Measurements from ENCODE around the gene RAI14.

DNA sequence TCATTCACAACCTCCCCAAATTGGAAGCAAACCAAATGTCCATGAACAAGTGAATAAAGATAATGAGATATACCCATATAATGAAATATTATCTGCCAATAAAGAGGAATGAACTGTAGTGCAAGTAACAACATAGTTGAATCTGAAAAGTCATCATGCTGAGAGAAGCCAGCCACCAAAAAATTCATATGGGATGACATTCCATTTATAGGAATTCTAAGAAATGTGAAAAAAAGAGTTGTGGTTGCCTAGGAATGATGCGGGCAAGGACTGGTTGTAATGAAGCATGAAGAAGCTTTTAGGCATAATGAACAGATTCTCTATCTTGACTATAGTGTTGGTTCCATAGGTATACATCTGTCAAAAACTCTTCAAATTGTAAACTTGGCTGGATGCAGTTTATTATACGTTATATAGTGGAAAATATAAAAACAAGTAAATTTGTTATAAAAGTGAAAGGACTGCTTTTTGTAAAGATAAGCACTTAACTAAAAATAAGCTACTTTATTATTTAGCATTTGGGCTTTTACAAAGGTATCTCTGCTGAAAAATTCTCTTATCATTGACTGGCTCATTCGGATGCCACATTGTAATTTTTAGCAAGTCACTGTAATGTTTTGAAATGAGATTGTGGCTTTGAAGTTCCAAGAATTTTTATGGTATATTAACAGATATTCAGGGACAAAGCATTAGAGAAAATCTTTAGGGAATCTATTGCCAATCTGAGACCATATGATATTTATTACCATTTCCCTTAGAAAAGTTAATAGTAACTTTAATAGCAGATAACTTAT is 161.6 kb downstream of the RAI14 start:
- TF ChIP-seq, protein P1, sequence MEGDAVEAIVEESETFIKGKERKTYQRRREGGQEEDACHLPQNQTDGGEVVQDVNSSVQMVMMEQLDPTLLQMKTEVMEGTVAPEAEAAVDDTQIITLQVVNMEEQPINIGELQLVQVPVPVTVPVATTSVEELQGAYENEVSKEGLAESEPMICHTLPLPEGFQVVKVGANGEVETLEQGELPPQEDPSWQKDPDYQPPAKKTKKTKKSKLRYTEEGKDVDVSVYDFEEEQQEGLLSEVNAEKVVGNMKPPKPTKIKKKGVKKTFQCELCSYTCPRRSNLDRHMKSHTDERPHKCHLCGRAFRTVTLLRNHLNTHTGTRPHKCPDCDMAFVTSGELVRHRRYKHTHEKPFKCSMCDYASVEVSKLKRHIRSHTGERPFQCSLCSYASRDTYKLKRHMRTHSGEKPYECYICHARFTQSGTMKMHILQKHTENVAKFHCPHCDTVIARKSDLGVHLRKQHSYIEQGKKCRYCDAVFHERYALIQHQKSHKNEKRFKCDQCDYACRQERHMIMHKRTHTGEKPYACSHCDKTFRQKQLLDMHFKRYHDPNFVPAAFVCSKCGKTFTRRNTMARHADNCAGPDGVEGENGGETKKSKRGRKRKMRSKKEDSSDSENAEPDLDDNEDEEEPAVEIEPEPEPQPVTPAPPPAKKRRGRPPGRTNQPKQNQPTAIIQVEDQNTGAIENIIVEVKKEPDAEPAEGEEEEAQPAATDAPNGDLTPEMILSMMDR (IDR thresholded peaks at IDR 0.05; ENCODE audit: insufficient read depth, low read depth, low read length) = no peak
- no peak for TF ChIP-seq EZH2 (IDR thresholded peaks at IDR 0.05; ENCODE audit: insufficient read depth, low read length)

All from astrocyte (in vitro differentiated cells and primary cell).